ENCODE data around the gene CD93. TPM values are rescaled to one million over a fixed set of nuclear protein-coding genes. Genes with fewer than 3 reads are reported as not detected.

Gene CD93
- polyA plus RNA-seq, 1 experiment = 0.02 TPM

- no peak for DNase-seq (ENCODE audit: low read depth, low spot score)
- TF ChIP-seq CTCF (IDR thresholded peaks at IDR 0.05; ENCODE audit: low read depth, low read length) = no peak
- Histone ChIP-seq H3K4me3 (ENCODE audit: low read depth, low read length) (no peak overlapping the region), H3K27me3 (ENCODE audit: control insufficient read depth, insufficient read depth, low read length) (peaks cover 68% of the 10 kb centered on the region), H3K27ac (ENCODE audit: low read depth, low read length) (no peak overlapping the region), H3K9me3 (ENCODE audit: control insufficient read depth, insufficient read depth, low read length) (peaks cover 9% of the 10 kb centered on the region; the same call in 1 of the 2 replicates)
- CTCF ChIA-PET = interaction anchor here (1.0 to 1.5 kb wide), 2 partner anchors 293 to 294 kb away, joined by 3 to 4 read pairs; no protein-coding TSS in a partner anchor
- POLR2A ChIA-PET = interaction anchor here (1.2 kb wide), 1 partner anchor 304 kb away, joined by 4 read pairs; the partner anchor contains the start of gene NXT1
Measured at GRCh38 chr20:23046431-23046830, 39.7 kb downstream of the CD93 start.

- H3K4me3 ChIP-seq (ENCODE audit: low read depth, low read length) = no peak overlapping the region
- H3K27me3 ChIP-seq (ENCODE audit: control insufficient read depth, insufficient read depth, low read length) = peaks cover 53% of the 10 kb centered on the region
- TF ChIP-seq CTCF (IDR thresholded peaks at IDR 0.05; ENCODE audit: low read depth, low read length) = no peak
- H3K27ac ChIP-seq (ENCODE audit: low read depth, low read length) = no peak overlapping the region
- POLR2A ChIA-PET = no interaction called here
- peaks cover 9% of the 10 kb centered on the region; the same call in 1 of the 2 replicates for H3K9me3 ChIP-seq (ENCODE audit: control insufficient read depth, insufficient read depth, low read length)
- CTCF ChIA-PET = interaction anchor here (0.8 kb wide), 1 partner anchor 307 kb away, joined by 3 read pairs; no protein-coding TSS in a partner anchor
- no peak for DNase-seq (ENCODE audit: low read depth, low spot score)
Measured at GRCh38 chr20:23043376-23043775, 42.7 kb downstream of the CD93 start.

- TF ChIP-seq CTCF (IDR thresholded peaks at IDR 0.05; ENCODE audit: low read depth, low read length) = no peak
- ChIA-PET POLR2A (no interaction called here), CTCF (no interaction called here)
- H3K27me3 ChIP-seq (ENCODE audit: control insufficient read depth, insufficient read depth, low read length) = peaks cover 45% of the 10 kb centered on the region
- no peaks in the 10 kb centered on the region for H3K9me3 ChIP-seq (ENCODE audit: control insufficient read depth, insufficient read depth, low read length)
- H3K4me3 ChIP-seq (ENCODE audit: low read depth, low read length) = no peak overlapping the region
- H3K27ac ChIP-seq (ENCODE audit: low read depth, low read length) = no peak overlapping the region
- no peak for DNase-seq (ENCODE audit: low read depth, low spot score)
Measured at GRCh38 chr20:23042270-23042669, 43.9 kb downstream of the CD93 start.

GRCh38 chr20:23039885-23040508 lies 46.1 kb downstream of the CD93 start:
- ChIA-PET CTCF (no interaction called here), POLR2A (no interaction called here)
- H3K9me3 ChIP-seq (ENCODE audit: control insufficient read depth, insufficient read depth, low read length) = no peaks in the 10 kb centered on the region; the same call in 1 of the 2 replicates
- DNase-seq (ENCODE audit: low read depth, low spot score) = no peak
- no peak overlapping the region for H3K27ac ChIP-seq (ENCODE audit: low read depth, low read length)
- no peak overlapping the region for H3K4me3 ChIP-seq (ENCODE audit: low read depth, low read length)
- peaks cover 33% of the 10 kb centered on the region for H3K27me3 ChIP-seq (ENCODE audit: control insufficient read depth, insufficient read depth, low read length)
- TF ChIP-seq CTCF (IDR thresholded peaks at IDR 0.05; ENCODE audit: low read depth, low read length) = no peak

- TF ChIP-seq CTCF (IDR thresholded peaks at IDR 0.05; ENCODE audit: low read depth, low read length) = no peak
- H3K9me3 ChIP-seq (ENCODE audit: control insufficient read depth, insufficient read depth, low read length) = no peaks in the 10 kb centered on the region; the same call in 1 of the 2 replicates
- no peak for DNase-seq (ENCODE audit: low read depth, low spot score)
- no peak overlapping the region for H3K4me3 ChIP-seq (ENCODE audit: low read depth, low read length)
- CTCF ChIA-PET = no interaction called here
- no peak overlapping the region for H3K27ac ChIP-seq (ENCODE audit: low read depth, low read length)
- POLR2A ChIA-PET = no interaction called here
- H3K27me3 ChIP-seq (ENCODE audit: control insufficient read depth, insufficient read depth, low read length) = peaks cover 28% of the 10 kb centered on the region
Measured at GRCh38 chr20:23039136-23039875, 46.8 kb downstream of the CD93 start.
